HEK293 (cell line): Measurements from ENCODE around the gene ZNF841.

Experiments
- MYNN ChIP-seq: fragments of 450-650 bp; formaldehyde crosslinking; IDR thresholded peaks from 2 replicates; pipeline ENCODE4 v1.5.1; 2016; ENCODE audit warnings: missing biosample characterization, missing genetic modification characterization, borderline replicate concordance
- REPIN1 ChIP-seq: fragments of 450-650 bp; formaldehyde crosslinking; IDR thresholded peaks from 2 replicates; pipeline ENCODE4 v1.5.1; 2017; ENCODE audit warnings: missing biosample characterization, missing genetic modification characterization, low read depth
- YY1 ChIP-seq: fragments of 450-650 bp; formaldehyde crosslinking; IDR thresholded peaks from 2 replicates; pipeline ENCODE4 v1.5.1; 2018; ENCODE audit warnings: missing biosample characterization, missing genetic modification characterization
- ZBTB1 ChIP-seq: fragments of 450-650 bp; formaldehyde crosslinking; IDR thresholded peaks from 2 replicates; pipeline ENCODE4 v1.5.1; 2016; ENCODE audit warnings: missing biosample characterization, missing genetic modification characterization
- ZBTB11 ChIP-seq: fragments of 450-650 bp; formaldehyde crosslinking; conservative IDR thresholded peaks from 2 replicates; pipeline ENCODE4 v1.5.1; 2016; ENCODE audit warnings: low read depth, missing biosample characterization, missing genetic modification characterization
- ZBTB7A ChIP-seq: fragments of 450-650 bp; formaldehyde crosslinking; IDR thresholded peaks from 2 replicates; pipeline ENCODE4 v1.5.1; 2016; ENCODE audit warnings: low read depth, missing biosample characterization, missing genetic modification characterization
- ZNF121 ChIP-seq: fragments of 450-650 bp; formaldehyde crosslinking; IDR thresholded peaks from 2 replicates; pipeline ENCODE4 v1.5.1; 2016; ENCODE audit warnings: missing biosample characterization, missing genetic modification characterization
- ZNF16 ChIP-seq: fragments of 450-650 bp; formaldehyde crosslinking; IDR thresholded peaks from 2 replicates; pipeline ENCODE4 v1.5.1; 2016; ENCODE audit warnings: low read depth, missing biosample characterization, missing genetic modification characterization
- ZNF175 ChIP-seq: fragments of 450-650 bp; formaldehyde crosslinking; IDR thresholded peaks from 2 replicates; pipeline ENCODE4 v1.5.1; 2016; ENCODE audit warnings: missing biosample characterization, missing genetic modification characterization
- ZNF292 ChIP-seq: fragments of 450-650 bp; formaldehyde crosslinking; IDR thresholded peaks from 2 replicates; pipeline ENCODE4 v1.5.1; 2016; ENCODE audit warnings: low read depth, missing biosample characterization, missing genetic modification characterization, borderline replicate concordance
- ZNF561 ChIP-seq: fragments of 450-650 bp; IDR thresholded peaks from 2 replicates; pipeline ENCODE4 v1.5.1; 2018; ENCODE audit warnings: missing biosample characterization, missing genetic modification characterization, borderline replicate concordance
- ZXDB ChIP-seq: fragments of 450-650 bp; formaldehyde crosslinking; IDR thresholded peaks from 2 replicates; pipeline ENCODE4 v1.5.1; 2016; ENCODE audit warnings: missing biosample characterization, missing genetic modification characterization
- TF ChIP-seq, protein P1 (sequence below): fragments of 450-650 bp; formaldehyde crosslinking; IDR thresholded peaks from 2 replicates; pipeline ENCODE4 v1.5.1; 2016; ENCODE audit warnings: missing biosample characterization, missing genetic modification characterization

DNA sequence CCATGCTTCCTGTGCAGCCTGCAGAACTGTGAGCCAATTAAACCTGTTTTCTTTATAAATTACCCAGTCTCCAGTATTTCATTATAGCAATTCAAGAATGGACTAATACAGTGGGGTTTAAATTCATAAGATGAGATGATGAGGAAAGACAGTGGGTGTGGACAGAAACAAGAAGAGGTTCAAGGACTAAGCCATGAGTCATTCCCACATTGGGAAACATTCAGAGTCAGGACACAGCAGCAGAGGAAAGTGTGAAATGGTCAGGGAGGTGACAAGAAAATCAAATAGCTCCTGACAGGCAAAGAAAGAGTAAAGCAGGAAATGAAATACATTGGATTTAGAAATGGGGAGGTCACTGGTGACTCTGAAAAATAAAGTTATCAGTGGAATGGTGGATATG, 9.1 kb downstream of the ZNF841 start:
- no peak for TF ChIP-seq ZBTB1 (tag by site-specific recombination)
- TF ChIP-seq ZNF16 (tag by site-specific recombination) = no peak
- TF ChIP-seq ZBTB11 (tag by site-specific recombination) = no peak
- TF ChIP-seq, protein P1, sequence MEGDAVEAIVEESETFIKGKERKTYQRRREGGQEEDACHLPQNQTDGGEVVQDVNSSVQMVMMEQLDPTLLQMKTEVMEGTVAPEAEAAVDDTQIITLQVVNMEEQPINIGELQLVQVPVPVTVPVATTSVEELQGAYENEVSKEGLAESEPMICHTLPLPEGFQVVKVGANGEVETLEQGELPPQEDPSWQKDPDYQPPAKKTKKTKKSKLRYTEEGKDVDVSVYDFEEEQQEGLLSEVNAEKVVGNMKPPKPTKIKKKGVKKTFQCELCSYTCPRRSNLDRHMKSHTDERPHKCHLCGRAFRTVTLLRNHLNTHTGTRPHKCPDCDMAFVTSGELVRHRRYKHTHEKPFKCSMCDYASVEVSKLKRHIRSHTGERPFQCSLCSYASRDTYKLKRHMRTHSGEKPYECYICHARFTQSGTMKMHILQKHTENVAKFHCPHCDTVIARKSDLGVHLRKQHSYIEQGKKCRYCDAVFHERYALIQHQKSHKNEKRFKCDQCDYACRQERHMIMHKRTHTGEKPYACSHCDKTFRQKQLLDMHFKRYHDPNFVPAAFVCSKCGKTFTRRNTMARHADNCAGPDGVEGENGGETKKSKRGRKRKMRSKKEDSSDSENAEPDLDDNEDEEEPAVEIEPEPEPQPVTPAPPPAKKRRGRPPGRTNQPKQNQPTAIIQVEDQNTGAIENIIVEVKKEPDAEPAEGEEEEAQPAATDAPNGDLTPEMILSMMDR (tag by site-specific recombination) = no peak
- no peak for TF ChIP-seq YY1 (tag by site-specific recombination)
- no peak for TF ChIP-seq ZNF121
- no peak for TF ChIP-seq ZBTB7A (tag by site-specific recombination)
- no peak for TF ChIP-seq ZNF561 (tag by site-specific recombination)
- TF ChIP-seq MYNN (tag by site-specific recombination) = no peak
- no peak for TF ChIP-seq REPIN1 (tag by site-specific recombination)
- no peak for TF ChIP-seq ZNF292 (tag by site-specific recombination)
- TF ChIP-seq ZNF175 (tag by site-specific recombination) = no peak
- no peak for TF ChIP-seq ZXDB (tag by site-specific recombination)
